Measurements from ENCODE around the gene CLIP4.

The CLIP4 gene

GRCh38 chr2:29206941-29207340, 91.7 kb downstream of the CLIP4 start:
- TF ChIP-seq CTCF (IDR thresholded peaks at IDR 0.05; ENCODE audit: low read length, missing control alignments), result no peak
- H3K4me3 ChIP-seq (replicated peaks; ENCODE audit: low read depth, low read length), result no peak overlapping the region
- DNase-seq (ENCODE audit: low read depth), result no peak

GRCh38 chr2:29207352-29208148, 92.3 kb downstream of the CLIP4 start:
- DNase-seq (ENCODE audit: low read depth), result no peak
- TF ChIP-seq CTCF (IDR thresholded peaks at IDR 0.05; ENCODE audit: low read length, missing control alignments), result no peak

GRCh38 chr2:29209551-29209950, 94.3 kb downstream of the CLIP4 start:
- no peak overlapping the region for H3K4me3 ChIP-seq (replicated peaks; ENCODE audit: low read depth, low read length)
- DNase-seq (ENCODE audit: low read depth), result no peak
- TF ChIP-seq CTCF (IDR thresholded peaks at IDR 0.05; ENCODE audit: low read length, missing control alignments), result no peak

More at GRCh38 chr2:29207352-29208148, 92.3 kb downstream of the CLIP4 start:
- H3K4me3 ChIP-seq (replicated peaks; ENCODE audit: low read depth, low read length), result no peak overlapping the region

- no peak overlapping the region for H3K4me3 ChIP-seq (replicated peaks; ENCODE audit: low read depth, low read length)
- DNase-seq (ENCODE audit: low read depth), result no peak
- TF ChIP-seq CTCF (IDR thresholded peaks at IDR 0.05; ENCODE audit: low read length, missing control alignments), result no peak
Observed at GRCh38 chr2:29212009-29212408, 96.8 kb downstream of the CLIP4 start.

GRCh38 chr2:29213888-29214291, 98.7 kb downstream of the CLIP4 start:
- no peak for DNase-seq (ENCODE audit: low read depth)
- no peak for TF ChIP-seq CTCF (IDR thresholded peaks at IDR 0.05; ENCODE audit: low read length, missing control alignments)

GRCh38 chr2:29215073-29215472, 99.9 kb downstream of the CLIP4 start:
- no peak for DNase-seq (ENCODE audit: low read depth)
- no peak for TF ChIP-seq CTCF (IDR thresholded peaks at IDR 0.05; ENCODE audit: low read length, missing control alignments)

More at GRCh38 chr2:29213888-29214291, 98.7 kb downstream of the CLIP4 start:
- H3K4me3 ChIP-seq (replicated peaks; ENCODE audit: low read depth, low read length), result no peak overlapping the region

More at GRCh38 chr2:29215073-29215472, 99.9 kb downstream of the CLIP4 start:
- no peak overlapping the region for H3K4me3 ChIP-seq (replicated peaks; ENCODE audit: low read depth, low read length)

Data from fibroblast of pulmonary artery (primary cell).